T-helper 1 cell (primary cell): ENCODE results near the gene EML2.
"Not testable (repeated sequence)": the region's sequence is repeated elsewhere in the genome, so short reads cannot be mapped to it uniquely, and the experiment has no call there.

ENCODE experiments used
- DNase-seq, 5 donors: peaks; one replicate each; pipeline ENCODE4 v3.0.0-alpha.2; 2012 to 2020

The EML2 gene

DNA sequence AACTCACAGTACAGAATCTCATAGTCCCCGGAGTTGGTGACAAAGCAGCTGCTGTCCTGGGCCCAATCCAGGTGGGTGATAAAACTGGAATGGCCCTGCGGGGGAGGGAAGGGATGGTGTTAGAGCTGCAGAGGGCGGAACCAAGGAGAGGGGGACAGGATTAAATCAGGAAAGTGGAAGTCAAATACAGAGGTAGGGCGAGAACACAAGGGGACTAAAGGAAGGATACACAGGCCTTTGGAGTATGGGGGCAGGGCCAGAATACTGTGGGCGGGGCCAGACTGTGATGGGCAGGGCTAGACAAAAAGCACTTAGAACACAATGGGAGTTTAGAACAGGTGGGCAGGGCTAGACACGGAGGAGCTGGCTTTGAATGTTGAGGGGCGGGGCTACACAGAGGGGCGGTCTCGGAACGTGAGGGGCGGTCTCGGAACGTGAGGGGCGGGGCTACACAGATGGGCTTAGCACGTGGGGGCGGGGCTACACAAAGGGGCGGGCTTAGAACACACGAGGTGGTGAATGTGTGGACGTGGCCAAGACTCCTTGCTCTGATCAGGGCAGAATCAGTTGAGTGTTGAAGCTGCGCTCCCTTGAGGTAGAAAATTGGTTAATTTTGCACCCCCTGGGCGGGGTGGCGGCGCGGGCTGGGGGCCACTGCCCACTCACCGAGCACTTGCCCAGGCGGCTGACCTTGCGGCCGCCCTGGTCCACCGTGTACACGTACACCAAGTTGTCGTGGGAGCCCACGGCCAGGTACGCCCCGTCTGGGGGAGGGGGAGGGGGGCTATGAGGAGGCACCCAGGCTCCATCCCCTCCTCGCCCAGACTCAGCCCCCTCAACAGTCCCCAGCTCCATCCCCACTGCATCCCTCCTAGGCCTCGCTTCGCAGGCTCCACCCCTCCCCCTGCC, 23.1 kb downstream of the EML2 start:
- DNase-seq = peak; percentile 46 to 80 (median 68)

DNA sequence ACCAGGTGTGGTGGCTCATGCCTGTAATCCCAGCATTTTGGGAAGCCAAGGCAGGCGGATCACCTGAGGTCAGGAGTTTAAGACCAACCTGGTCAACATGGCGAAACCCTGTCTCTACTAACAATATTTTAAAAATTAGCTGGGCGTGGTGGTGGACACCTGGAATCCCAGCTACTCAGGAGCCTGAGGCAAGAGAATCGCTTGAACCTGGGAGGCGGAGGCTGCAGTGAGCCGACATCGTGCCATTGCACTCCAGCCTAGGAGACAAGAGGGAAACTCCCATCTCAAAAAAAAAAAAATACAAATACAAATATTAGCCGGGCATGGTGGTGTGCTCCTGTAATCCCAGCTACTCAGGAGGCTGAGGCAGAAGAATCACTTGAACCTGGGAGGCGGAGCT, 24.1 kb downstream of the EML2 start:
- DNase-seq = not testable (repeated sequence)

DNA sequence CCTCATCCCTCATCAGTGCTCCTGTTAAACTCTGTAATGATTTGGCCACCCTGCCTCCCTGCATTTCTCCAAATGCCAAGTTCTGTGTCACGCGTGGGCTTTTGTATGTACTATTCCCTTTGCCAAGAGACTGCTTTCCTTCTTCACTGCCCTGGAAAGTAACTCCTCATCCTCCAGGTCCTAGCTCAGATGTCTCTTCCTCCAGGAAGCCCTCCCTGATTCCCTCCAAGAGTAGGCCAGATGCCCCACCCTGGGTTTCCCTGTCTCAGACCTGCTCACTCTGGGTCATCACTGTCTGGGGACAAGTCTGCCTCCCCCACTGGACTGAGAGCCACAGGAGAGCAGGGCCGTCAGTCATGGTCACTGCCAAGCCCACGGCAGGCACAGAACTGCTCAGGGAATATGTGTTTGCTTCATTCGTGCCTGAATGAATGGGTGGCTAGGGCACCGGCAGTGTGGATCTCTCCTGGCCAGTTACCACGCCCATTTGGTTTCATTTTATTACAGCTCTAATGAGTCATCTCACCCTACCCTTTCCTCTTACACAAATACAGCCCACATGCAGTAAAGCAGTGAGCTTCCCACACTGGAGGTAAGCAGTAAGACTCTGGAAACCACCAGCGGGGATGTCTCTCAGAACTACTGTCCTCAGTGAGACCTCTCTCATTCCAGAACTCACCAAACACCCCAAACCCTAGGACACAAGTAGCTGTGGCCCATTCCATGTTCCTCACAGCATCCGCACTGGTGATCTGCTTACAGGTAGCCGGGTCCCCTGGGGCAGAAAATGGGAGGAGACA, 25.1 kb downstream of the EML2 start:
- peak in 1 of 5 donors; percentile 82 for DNase-seq

DNA sequence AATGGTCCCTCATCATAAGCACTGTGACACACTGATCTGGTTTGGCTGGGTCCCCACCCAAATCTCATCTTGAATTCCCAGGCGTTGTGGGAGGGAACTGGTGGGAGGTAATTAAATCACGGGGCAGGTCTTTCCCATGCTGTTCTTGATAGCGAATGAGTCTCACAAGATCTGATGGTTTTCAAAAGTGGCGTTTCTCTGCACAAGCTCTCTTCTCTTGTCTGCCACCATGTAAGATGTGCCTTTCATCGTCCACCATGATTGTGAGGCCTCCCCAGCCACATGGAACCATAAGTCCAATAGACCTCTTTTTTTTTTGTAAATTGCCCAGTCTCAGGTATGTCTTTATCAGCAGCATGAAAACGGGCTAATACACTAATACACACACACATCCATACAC, 30.2 kb downstream of the EML2 start:
- no peak for DNase-seq

DNA sequence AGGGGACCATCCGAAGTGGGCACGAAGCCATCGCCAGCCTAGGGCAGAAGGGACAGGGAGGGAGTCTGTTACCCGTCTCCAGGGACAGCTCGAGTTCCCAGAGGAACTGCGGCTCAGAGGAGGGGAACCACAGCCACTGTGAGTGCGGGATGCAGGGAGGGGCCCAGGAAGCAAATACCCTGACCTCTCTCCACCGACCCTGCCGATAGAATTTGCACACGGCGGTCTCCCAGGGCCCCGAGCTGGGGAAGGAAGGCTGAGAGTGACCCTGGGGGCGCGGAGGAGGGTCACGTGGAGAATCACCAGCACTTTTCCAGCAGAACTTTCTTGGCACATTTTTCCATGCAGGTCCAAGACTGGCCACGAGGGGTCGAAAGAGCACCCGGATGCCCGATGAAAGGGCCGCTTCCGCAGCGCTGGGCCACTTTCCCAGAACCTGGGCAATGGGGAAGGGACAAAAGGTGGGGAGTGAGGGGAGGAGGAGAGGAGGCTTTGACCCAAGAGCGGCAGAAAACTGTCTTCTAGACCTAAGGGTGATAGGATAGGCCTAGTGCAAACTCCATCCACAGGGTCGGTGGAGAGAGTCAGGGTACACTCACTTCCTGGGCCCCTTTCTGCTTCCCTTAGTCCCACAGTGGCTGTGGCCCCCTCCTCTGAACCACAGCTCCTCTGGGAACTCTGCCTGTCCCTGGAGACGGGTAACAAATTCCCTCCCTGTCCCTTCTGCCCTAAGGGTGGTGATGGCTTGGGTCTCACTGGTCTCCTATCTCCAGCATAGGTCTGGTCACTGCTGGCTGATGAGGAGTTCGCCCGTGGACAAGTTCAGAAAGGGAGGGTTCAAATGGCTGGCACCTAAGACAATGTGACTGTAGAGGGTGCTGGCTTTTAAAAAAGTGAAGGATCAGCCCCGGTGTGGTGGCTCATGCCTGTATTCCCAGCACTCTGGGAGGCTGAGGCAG, 31.8 kb downstream of the EML2 start:
- DNase-seq = peak in 2 of 5 donors; percentile 14 to 29

DNA sequence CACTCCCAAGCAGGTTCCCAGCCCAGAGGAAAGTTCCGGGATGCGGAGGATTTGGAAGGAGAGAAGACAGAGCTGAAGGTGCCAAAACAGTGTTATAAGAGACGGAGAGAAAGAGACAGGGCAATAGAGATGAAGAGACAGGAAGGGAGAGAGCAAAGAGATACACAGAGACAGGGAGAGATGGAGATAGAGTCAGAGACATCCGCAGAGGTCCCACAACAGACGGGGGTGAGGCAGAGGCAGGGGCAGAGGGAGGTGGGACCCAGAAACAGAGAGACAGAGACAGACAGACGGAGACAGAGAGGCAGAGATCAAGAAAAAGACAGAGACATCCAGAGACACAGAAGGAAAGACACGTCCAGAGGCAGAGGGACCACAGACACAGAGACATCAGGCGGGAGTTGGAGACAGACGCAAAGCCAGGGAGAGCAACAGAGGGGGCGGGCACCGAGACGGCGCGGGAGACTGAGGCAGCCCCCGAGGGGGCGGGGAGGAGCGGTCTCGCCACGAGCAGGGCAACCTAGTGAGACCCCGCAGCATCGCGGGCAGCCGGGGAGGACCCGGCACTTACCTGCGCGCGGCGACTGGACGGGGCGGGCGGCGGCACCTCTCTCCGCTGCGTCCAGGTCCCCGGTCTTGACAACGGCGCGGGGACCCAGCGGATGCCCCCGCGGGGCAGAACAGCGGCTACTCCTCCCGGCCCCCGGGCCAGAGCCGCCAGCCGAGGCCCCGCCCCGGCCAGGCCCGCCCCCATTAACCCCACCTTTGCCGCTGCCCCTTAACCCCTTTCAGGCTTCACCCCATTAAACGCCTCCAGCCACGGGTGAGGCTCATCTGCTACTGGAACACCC, 37.4 kb downstream of the EML2 start, which contains the start of gene GPR4:
Gene GPR4 (minus strand): TSS at position 689 of the 851 bp plus-strand sequence. CDS start 10,346 bp downstream, outside the sequence.
- no peak for DNase-seq

DNA sequence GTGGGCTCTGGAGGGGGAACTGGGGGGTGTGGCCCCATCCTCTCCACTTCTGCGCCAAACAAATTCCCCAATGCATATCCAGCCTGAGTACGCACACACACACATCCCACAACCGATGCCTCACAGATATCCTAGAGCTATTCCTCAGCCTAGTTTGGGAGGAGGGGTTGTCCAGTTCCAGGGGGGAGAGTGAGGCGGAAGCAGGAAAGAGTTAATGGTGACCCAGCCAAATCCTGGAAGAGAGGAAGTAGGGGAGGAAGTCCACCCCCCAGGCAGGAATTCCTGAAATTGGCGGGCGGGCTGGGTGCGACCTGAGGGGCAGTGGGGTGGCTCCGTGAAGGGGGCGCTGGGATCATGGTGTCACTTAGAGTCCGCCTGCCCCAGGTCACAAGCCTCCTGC, 38.1 kb downstream of the EML2 start:
- no peak for DNase-seq

DNA sequence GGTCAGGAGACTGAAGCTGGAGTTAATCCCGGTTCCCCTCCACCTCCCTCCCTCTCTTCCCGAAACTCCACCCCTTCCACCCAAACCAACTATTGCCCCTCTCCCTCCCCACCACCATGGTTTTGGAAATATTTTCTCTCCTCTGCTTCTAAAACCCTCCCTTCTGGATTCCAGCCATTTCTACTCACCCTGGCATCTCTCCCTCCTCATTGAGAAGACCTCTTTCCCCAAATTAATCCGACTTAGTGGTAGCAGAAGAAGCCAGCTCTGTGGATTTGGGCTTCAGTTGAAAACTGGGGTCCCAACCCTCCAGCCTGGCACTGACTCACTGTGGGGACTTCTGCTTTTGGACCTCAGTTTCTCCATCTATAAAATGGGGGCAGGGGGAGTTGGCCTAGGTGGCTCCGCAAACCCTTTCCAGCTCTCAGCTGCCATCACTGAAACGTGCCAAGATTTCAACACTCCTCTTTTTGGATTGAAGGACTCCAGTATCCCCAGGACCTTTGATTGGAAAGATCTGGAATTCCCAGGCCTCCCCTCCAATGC, 38.8 kb downstream of the EML2 start:
- no peak for DNase-seq

DNA sequence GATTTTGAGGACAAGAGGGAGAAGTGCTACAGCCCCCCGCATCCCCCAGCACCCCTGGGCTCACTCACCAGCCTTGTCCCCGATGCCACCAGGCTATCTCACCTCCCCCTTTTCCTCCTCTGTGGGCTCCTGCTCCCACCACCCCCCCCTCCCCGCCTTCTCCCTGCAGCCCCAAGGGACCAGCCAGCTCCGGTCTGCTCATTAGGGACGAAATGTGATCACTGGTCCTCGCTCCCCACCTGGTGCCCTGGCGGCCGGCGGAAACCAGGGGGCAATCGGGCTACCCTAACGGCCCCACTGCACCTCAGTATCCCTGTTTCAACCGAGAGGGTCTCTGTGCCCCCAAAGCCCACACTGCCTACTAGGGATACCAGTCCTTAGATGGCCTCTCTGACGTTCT, 39.9 kb downstream of the EML2 start:
- no peak for DNase-seq

DNA sequence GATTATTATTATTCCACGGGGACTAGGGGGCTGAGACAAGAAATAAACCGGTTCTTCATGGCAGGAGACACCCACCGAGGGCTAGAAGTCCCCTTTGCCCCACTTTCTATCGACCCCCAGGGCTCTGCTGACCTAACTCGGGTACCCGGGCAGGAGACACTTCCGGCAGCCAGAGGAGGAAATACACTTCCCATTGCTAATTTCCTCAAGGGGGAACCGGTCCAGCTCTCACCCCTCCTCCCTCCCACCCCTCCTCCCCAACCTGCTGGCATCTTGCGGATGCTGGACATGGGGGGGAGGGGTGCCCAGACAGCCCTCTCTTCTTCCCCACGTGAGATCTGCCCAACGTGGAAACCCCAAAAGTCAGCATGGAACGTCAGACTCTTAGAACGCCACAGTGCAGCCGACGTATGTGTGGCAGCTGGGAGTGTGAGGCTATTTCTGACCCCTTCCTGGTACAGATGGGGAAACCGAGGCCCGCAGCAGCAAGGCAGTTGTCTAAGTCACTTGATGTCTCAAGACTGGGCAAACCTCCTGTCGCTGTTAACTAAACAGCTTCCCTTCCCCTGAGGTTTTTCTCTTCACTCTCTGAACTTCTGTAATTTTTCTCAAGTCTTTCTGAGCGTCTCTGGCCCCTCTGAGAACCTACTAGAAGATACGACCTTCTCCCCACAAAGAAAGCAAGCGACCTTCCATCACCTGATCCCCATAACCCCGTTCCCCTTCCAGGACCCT, 40.8 kb downstream of the EML2 start:
- no peak for DNase-seq

DNA sequence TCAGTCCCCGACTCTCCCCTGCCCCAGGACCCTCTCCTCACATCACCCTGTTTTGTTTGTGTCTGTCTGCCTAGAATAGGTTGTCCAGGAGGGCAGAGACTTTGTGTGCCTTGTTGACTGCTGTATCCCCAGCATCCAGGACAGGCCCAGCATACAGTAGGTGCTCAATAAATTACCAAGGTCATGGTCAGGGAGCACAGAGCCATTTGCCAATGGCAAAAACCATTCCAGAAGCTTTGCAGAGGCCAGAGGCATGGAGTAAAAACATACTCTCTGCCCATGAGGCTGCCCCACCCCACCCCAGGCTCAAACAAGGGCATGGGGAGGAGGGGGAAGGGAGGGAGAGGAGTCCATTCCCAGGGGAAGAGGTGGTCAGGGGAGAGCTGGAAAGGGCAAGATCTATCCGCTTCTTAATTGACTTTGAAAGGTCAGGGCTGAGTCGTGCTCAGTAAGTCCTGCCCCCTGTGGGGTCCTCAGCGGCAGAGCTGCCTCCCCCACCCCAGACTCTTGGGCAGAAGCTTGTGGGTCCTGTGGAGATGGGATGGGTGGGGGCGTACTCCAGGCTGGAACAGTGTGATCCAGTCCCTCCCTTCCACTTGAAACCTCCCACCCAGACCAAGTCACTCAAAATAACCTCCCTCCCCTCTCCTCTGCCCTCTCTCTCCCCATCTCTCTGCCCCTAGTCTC, 41.6 kb downstream of the EML2 start:
- DNase-seq = no peak

DNA sequence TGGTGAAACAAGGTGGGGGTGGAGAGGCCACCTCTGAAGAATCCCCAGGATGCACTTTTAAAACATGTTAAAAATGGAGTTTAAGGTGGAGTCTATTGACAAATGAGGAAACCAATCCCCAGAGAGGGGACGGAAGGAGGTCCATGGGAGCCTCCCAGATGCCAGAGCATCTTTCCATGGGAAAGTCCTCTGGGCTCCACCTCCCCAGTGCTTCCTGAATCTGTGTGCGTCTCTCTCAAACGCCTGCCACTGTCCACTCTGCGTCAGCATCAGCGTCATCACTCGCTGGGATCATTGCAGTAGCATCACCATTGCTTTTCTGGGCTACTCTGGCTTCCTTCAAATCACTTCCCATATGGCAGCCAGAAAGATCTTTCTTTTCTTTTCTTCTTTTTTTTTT, 43.4 kb downstream of the EML2 start:
- no peak for DNase-seq

DNA sequence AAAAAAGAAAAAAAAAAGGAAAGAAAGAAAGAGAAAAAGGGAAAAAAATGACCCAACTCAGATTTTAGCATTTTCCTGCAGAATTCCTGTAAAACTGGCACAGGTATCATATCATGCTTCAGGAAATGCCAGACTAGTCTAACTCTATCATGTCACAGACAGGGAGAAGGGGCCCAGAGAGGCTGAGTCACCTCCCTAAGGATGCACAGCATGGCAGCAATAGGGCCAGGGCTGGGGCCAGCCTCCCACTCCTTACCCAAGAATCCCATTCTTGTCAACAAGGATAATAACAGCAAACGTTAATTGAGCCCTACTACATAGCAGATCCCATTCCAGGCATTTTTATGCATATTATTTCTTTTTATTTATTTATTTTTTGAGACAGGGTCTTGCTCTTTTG, 45.7 kb downstream of the EML2 start:
- no peak for DNase-seq

DNA sequence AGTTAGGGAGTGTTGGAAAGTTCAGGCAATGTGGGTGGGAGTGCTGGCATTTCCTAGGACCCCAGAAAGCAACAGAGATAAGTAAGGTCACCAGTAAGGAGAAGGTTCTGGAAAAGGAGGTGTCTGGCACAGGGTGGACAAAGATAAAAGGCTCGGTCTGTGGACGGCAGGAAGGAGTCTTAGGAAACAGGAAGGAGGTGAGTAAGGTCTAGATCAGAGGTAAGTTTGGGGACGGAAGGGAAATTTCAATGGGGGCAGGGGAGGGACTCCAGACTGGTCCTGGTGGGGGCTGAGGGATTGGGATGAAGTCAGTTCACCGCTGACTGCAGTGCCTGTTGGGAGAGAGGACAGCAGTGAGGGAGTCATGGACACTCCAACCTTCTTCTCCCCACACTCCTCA, 46.8 kb downstream of the EML2 start:
- DNase-seq = no peak

DNA sequence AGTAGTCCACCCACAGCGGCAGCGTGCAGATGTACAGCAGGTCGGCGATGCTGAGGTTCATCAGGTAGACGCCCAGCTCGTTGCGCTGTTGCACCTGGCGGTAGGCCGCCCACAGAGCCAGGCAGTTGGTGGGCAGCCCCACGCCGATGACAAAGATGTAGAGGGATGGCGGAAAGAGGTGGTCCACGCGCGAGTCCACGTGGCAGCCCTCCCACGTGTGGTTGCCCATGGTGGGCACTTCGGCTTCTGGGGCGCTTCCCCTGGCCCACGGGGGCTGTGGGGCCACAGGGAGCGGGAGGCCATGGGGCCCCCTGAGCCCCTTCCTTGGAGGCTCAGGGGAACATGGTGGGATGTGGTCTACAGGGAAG, 47.6 kb downstream of the EML2 start:
- DNase-seq = no peak

DNA sequence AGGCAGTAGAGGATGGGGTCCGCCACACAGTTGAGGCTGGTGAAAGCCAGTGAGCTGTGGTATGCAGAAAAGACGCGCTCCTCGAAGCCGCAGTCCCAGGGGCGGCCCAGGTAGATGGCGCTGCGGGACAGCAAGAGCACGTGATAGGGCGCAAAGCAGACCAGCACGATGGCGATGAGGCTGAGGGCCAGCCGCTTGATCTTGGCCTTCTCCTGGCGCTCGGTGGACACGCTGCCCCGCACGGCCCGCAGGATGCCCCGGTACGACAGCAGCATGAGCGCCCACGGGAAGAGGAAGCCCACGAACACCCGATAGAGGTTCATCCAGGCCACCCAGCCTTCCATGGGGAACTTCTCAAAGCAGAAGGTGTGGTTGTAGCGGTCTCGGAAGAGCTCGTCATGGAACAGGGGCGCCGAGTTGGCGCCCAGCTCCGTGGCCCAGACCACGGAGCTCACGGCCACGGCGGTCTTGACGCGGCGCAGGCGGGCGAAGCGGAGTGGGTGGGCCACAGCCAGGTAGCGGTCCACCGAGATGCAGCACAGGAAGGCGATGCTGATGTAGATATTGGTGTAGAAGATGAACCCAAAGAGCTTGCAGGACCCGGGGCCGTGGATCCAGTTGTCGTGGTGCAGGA, 48.1 kb downstream of the EML2 start:
- peak in 2 of 5 donors; percentile 14 to 54 for DNase-seq

DNA sequence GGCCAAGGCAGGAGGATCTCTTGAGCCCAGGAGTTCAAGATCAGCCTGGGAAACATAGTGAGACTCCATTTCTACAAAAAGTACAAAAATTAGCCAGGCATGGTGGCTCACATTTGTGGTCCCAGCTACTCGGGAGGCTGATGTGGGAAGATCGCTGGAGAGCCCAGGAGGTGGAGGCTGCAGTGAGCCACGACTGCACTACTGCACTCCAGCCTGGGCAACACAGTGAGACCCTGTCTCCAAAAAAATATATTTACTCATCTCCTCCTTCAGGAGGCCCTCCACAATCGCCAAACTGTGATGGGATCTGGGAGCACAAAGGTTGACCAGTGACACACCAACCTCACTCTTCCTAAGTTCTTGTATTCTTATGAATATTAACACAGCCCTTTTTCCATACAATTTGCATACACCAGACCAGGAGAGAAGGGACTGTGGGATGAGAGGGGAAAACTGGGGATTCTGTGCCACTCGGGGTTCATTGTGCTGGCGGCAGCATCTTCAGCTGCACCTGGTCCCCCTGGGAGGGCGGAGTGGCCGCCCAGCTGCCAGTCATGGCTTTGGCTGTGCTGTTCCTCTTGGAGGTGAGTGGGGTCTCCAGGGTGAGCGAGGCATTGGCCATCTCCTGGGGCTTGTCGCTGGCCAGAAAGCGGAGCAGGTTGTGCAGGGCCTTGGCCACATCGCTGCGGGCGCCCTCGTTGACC, 48.7 kb downstream of the EML2 start:
- DNase-seq = no peak

DNA sequence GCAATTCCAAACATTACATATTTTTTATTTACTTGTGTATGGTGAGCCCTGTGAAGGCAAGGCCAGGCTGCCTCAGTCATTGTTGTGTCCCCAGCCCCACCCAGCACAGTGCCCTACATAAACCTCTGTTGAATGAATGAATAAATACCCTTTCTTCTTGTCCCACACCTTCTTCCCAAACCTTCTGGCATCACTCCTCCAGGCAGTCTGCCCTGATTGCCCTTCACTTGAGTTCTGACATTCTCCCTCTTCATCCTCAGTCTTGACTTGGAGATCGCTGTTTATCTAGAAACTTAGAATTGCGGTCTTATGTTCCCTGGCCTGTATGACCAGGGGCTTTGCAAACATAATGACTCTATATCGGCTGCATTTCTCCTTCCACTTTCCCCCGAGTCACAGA, 49.4 kb downstream of the EML2 start:
- no peak for DNase-seq

DNA sequence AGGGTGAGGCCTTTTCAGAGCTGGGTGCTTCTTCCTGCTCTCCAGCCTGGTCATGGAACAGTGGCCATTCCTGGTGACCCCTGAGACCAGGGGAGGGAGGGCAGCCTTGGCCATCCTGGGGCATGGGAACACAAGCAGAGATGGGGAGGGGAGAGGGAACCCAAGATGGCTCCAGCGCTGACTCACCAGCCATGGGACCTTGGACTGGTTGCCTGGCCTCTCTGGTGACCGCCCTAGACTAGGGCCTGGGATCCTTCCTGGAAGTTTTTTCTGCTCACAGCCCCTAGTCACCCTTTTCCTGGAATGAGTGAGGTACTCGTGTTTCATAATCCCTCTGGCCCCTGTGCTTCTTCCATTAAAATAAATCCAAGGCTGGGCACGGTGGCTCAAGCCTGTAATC, 51.3 kb downstream of the EML2 start:
- no peak for DNase-seq
